IPS DF 4.7 (cell line): ENCODE data around the gene TBC1D14.
"Not testable (repeated sequence)": the region's sequence is repeated elsewhere in the genome, so short reads cannot be mapped to it uniquely, and the experiment has no call there.

ENCODE experiments used
- DNase-seq: peaks from one replicate; pipeline ENCODE4 v3.0.0-alpha.2; 2013; ENCODE audit warnings: low spot score; ENCODE audit errors: extremely low read depth

The TBC1D14 gene

GRCh38 chr4:6969826-6970800 lies 60.5 kb downstream of the TBC1D14 start:
- no peak for DNase-seq

DNA sequence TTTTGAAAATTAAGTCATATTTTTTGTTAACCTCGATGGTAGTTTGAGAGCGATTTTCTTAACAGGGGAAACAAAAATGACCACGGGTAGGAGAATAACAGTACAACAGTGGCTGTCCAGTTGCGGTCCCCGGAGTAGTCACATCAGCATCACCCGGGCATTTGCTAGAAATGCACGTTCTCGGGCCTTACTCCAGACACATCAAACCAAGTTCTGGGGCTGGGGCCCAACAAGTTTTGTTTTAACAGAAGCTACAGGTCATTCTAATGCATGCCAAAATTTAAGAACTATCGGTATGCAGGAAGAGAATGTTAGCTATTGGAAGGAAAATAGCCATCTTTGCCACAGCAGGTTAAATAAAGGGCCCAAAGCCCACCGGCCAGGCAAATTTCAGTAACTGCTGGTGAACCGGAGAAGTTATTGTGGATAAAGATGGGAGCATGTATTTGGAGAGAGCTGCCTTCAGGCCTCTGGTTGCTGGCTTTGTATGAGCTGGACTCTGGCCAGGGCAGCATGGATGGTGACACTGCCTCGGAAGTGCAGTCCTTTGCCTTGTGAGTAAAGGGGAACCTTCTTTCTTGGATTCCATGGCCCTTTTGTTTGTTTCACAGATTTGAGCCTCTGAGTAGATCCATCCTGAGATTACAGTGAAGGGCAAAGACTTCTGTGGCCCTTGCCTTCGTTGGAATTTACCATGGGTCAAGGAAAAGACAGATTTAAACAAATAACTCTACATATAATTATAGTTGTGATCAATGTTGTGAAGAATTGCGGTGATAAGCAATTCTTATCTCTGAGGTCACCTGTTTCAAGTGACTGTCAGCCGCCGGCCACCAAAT lies 62.1 kb downstream of the TBC1D14 start:
- no peak for DNase-seq

- no peak for DNase-seq
Observed at GRCh38 chr4:6972375-6972650, 62.7 kb downstream of the TBC1D14 start.

- DNase-seq = no peak
Observed at GRCh38 chr4:6972911-6973310, 63.3 kb downstream of the TBC1D14 start.

DNA sequence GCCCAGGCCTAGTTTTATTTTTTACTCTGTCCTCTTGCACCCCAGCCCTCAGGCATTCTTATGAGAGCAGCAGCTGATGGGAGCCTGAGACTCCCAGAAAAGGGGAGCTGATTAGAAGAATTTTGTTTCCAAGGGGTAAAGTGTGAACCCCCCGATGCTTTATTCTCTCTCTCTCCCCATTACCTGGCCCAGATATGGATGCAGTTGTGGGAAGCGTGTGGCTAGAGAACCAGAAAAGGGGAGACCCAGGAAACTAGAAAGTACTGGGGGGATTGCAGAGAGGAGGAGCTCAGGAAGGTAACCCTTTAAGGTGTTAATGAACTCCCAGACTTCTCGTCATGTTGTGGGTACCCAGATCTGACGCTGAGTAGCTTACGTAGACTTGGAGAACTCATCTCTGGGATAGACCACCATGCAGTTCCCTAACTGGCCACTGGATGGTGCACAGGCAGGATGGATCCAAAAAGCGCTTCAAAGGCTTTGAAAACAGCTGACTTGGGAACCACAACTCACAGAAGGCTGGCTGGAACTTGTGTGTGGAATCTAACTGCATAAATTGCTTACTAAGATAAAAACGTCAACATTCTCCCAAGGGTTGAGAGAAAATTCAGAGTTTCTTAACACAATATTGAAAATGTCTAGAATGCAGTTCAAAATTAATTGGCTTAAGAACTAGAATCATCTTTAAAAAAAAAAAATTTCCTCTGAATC lies 64.7 kb downstream of the TBC1D14 start:
- peak; percentile 80 for DNase-seq

- DNase-seq = not testable (repeated sequence)
Observed at GRCh38 chr4:6977846-6978245, 68.2 kb downstream of the TBC1D14 start.

DNA sequence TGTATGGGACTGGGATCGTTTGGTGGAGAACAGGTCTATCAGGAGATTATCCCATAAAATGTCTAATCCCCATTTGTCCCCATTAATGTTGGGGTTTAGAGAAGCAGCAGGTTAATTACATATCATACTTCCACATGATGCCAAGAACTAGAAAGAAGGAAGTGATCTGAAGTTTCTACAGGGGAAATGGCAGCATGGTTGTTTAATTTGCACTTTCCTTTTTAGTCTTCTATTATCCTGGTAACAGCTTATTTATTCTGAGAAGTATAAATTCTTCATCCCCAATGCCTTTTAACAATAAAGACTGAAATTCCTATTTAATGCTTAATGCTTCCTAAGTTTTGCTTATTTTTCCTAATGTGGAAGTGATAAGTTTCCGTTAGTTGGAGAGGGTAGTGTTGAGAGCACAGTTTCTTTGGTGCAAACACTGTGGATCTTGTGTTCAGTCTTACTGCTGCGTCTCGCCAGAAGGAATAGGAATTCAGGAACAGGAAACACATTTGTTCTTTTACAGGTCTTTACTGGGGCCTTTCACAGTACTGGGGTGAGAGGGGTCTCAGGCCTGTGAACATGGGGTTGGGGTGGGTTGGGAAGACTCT lies 74.0 kb downstream of the TBC1D14 start:
- no peak for DNase-seq

DNA sequence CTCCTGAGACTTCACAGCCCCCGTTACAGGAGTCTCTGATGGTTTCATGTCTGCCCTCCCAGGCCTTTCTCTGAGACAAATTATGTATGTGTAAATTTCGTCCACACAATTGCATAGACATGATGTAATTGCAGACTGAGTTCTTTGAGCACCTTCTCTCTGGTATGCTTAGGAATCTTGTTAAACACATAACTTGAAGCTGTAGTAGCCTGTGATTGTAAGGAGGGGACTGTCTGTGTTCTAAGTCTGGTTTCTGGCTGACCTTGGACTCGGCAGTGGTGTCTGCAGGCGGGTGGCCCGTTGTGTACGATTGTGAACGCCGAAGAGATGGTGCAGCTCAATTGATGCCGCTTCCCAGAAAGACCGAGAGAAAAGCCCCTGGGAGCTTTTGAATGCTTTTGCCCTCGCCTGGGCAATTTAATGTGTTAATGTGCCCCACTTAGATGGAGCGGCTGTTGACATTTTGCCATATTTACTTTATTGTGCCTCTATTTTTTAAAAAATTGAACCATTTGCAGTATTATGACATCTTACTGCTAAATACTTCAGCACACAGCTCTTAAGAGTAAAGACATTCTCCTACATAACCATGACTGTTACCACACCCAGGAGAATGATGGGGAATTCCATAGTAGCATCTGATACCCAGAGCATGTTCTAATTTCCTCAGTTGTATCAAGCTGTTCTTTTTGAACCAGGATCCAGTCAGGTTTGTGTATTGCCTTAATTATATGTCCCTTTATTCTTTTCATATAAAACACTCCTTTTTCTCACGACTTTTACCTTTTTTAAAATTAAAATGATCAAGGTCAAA lies 75.2 kb downstream of the TBC1D14 start:
- no peak for DNase-seq

DNA sequence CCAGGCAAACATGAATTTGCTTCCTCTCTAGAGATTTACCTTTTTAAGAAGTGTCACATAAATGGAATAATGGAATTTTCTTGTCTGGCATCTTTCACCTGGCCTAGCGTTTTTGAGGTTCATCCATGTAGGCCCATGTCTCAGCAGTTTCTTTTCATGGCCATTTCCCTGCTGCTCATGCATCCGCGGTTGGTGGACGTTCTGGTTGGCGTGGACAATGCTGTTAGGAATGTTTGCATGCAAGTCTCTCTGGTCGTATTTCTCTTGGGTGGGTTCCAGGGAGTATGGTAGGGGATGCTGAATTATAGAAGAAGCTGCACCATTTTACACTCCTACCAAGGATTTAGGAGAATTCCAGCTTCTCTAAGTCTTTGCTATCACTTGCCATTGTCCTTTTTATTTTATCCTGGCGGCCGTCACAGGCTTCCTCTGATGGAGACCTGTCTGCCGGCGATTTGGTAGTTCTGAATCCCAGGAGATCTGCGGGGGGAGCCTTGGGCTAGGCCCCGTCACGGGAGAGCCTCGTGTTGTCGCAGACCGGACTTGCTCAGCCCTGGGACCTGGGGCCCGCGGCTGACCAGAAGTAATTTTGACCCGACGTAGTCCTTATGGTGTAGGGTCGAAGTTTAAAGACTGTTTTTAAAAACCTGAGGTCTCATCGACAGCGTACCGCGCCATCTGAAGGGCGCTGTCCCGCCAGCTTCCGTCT lies 76.6 kb downstream of the TBC1D14 start:
- DNase-seq = no peak

- DNase-seq = no peak
Observed at GRCh38 chr4:6986781-6987587, 77.4 kb downstream of the TBC1D14 start.

DNA sequence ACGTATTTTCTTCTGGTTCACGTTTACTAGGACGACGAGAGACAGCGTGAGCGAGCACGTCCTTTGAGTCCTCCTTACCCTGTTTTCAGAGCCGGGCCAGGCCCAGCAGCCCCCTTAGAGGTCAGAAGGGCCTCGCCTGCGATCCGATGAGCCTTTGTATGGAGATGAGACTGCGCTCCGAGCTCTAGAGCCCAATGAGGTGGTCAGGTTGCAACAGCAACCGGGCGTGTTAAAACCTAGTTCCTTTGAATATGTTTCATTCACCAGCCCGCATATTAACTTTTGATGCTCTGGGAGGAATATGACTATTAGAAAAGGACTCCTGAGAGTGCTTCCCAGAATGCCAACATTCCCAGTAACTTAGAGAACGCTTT lies 77.9 kb downstream of the TBC1D14 start:
- DNase-seq = no peak

DNA sequence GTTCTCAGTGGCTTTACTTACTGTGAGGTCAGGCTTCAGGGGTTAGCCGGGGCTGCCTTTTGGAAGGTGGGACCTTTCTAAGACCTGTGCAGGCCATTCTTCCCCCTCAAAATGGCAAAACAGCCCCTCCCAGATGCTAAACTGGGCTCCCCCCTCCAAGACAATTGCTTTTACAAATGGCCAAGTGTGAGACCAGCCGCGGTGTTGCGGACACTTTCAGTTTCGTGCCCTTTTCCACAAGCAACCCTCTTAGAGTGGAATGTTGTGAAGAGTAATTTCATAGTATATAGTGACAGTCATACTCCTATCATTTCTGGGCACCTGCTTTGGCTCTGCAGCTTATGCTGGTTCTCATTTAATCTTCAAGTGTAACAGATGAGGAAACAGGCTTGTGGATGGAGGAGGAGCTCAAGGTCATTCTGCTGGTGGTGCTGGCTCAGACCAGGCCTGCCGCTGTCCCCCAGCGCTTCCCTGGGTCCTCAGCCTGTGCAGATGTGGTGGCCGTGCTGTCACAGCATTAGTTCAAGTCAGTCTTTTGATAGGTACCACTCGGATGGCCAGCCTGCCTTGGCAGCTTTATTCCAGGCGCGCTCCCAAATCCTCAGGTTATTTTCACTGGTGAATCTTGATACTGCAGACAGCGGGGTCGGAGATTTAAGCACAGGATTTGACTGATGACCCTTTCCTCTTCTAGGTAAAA lies 78.5 kb downstream of the TBC1D14 start:
- DNase-seq = no peak

GRCh38 chr4:6989331-6989923 lies 79.8 kb downstream of the TBC1D14 start:
- DNase-seq = no peak

GRCh38 chr4:6990661-6991060 lies 81.0 kb downstream of the TBC1D14 start:
- no peak for DNase-seq

GRCh38 chr4:6991249-6991648 lies 81.6 kb downstream of the TBC1D14 start:
- DNase-seq = no peak

- DNase-seq = no peak
Observed at GRCh38 chr4:6991771-6992557, 82.3 kb downstream of the TBC1D14 start.
